ENCODE measurements around the gene GMNC. TPM values are rescaled to one million over a fixed set of nuclear protein-coding genes. Genes with fewer than 3 reads are reported as not detected.

Gene GMNC
- polyA plus RNA-seq, 1 experiment: not detected

GRCh38 chr3:190849607-190850006 lies 12.9 kb downstream of the GMNC start:
- Histone ChIP-seq H3K4me3 (ENCODE audit: low read depth, low read length) (no peak overlapping the region), H3K36me3 (ENCODE audit: control insufficient read depth, insufficient read depth, low read length) (no peaks in the 10 kb centered on the region), H3K27me3 (ENCODE audit: control insufficient read depth, insufficient read depth, low read length) (no peaks in the 10 kb centered on the region)
- TF ChIP-seq CTCF (IDR thresholded peaks at IDR 0.05; ENCODE audit: insufficient read depth, low read depth, low read length): no peak
- ChIA-PET CTCF (no interaction called here), POLR2A (no interaction called here)
- no peak for DNase-seq (ENCODE audit: low read depth)

DNA sequence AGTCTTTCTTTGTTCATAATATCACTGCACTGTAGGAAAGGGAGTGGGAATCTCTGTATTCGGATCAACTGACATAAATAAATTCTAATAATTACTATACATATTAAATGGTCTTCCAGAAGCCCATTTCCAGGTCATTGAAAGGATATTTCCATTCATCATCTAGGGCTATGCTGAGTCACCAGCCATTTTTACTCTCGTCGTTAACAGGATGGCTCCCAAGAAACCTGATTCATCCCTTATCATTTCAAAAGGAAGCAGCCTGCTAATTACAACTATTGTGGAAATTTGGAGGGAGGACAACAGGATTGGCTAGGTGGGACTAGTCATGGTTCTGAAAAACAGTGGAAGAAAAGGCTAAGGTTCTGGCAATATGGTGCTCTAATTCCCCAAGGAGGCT lies 13.6 kb downstream of the GMNC start:
- TF ChIP-seq CTCF (IDR thresholded peaks at IDR 0.05; ENCODE audit: insufficient read depth, low read depth, low read length): no peak
- no peak for DNase-seq (ENCODE audit: low read depth)
- H3K36me3 ChIP-seq (ENCODE audit: control insufficient read depth, insufficient read depth, low read length): no peaks in the 10 kb centered on the region
- H3K27me3 ChIP-seq (ENCODE audit: control insufficient read depth, insufficient read depth, low read length): no peaks in the 10 kb centered on the region
- ChIA-PET CTCF (no interaction called here), POLR2A (no interaction called here)
- H3K4me3 ChIP-seq (ENCODE audit: low read depth, low read length): no peak overlapping the region

- ChIA-PET POLR2A (no interaction called here), CTCF (no interaction called here)
- no peak for DNase-seq (ENCODE audit: low read depth)
- H3K36me3 ChIP-seq (ENCODE audit: control insufficient read depth, insufficient read depth, low read length): no peaks in the 10 kb centered on the region
- H3K27me3 ChIP-seq (ENCODE audit: control insufficient read depth, insufficient read depth, low read length): no peaks in the 10 kb centered on the region
- no peak for TF ChIP-seq CTCF (IDR thresholded peaks at IDR 0.05; ENCODE audit: insufficient read depth, low read depth, low read length)
- no peak overlapping the region for H3K4me3 ChIP-seq (ENCODE audit: low read depth, low read length)
Measured at GRCh38 chr3:190847436-190847835, 15.1 kb downstream of the GMNC start.

DNA sequence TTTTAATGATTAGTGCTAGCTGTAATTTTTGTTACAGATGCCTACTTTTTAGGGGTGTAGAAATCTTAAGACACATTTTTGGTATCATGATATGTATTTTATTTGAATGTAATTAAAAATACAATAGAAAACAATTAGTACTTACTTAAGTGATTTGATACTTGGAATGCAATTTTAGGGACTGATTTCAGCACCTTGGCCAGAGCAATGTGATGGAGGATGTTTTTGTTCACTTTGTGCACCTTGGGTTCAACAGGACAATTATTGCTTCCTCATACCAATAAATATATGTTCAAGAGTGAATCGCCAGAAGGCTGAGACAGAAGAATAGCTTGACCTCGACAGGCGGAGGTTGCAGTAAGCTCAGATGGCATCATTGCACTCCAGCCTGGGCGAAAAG lies 22.3 kb downstream of the GMNC start:
- Histone ChIP-seq H3K27me3 (ENCODE audit: control insufficient read depth, insufficient read depth, low read length) (no peaks in the 10 kb centered on the region), H3K4me3 (ENCODE audit: low read depth, low read length) (no peak overlapping the region), H3K36me3 (ENCODE audit: control insufficient read depth, insufficient read depth, low read length) (no peaks in the 10 kb centered on the region)
- TF ChIP-seq CTCF (IDR thresholded peaks at IDR 0.05; ENCODE audit: insufficient read depth, low read depth, low read length): no peak
- ChIA-PET CTCF (interaction anchor here (0.7 kb wide), 1 partner anchor 11 kb away, joined by 5 read pairs; no protein-coding TSS in a partner anchor), POLR2A (no interaction called here)
- DNase-seq (ENCODE audit: low read depth): no peak

- no peak for TF ChIP-seq CTCF (IDR thresholded peaks at IDR 0.05; ENCODE audit: insufficient read depth, low read depth, low read length)
- DNase-seq (ENCODE audit: low read depth): no peak
- H3K36me3 ChIP-seq (ENCODE audit: control insufficient read depth, insufficient read depth, low read length): no peaks in the 10 kb centered on the region
- no peaks in the 10 kb centered on the region for H3K27me3 ChIP-seq (ENCODE audit: control insufficient read depth, insufficient read depth, low read length)
- H3K4me3 ChIP-seq (ENCODE audit: low read depth, low read length): no peak overlapping the region
- ChIA-PET POLR2A (no interaction called here), CTCF (no interaction called here)
Measured at GRCh38 chr3:190831225-190831624, 31.3 kb downstream of the GMNC start.

Measured in BJ (cell line).